OCI-LY3 (cell line): Measurements from ENCODE around the gene PRR20D.

Experiments used
- H2AFZ ChIP-seq: fragments of 200-600, 300-600 bp; shearing (Covaris generic); 2 replicates; pipeline ENCODE4 v1.6.0; 2014; ENCODE audit warnings: antibody characterized with exemption, low read depth, low read length
- H3K27ac ChIP-seq: fragments of 200-600, 300-600 bp; sonication (generic); 2 replicates; pipeline ENCODE4 v1.5.1; 2014; ENCODE audit warnings: mild to moderate bottlenecking, low read length, moderate library complexity, mixed read lengths
- H3K27me3 ChIP-seq: fragments of 200-600, 300-600 bp; sonication (generic); 2 replicates; pipeline ENCODE4 v1.6.1; 2014; ENCODE audit warnings: low read depth, low read length, mixed read lengths
- H3K36me3 ChIP-seq: fragments of 200-600, 300-600 bp; sonication (generic); replicated peaks from 2 replicates; pipeline ENCODE3; 2014; ENCODE audit warnings: low read depth, low read length, mixed read lengths
- H3K4me1 ChIP-seq: fragments of 300-600, 200-600 bp; sonication (generic); 2 replicates; pipeline ENCODE4 v1.6.1; 2014; ENCODE audit warnings: low read length, mixed read lengths
- H3K4me2 ChIP-seq: fragments of 200-600, 300-600 bp; sonication (generic); 2 replicates; pipeline ENCODE4 v1.6.1; 2014; ENCODE audit warnings: low read length, mixed read lengths
- H3K4me3 ChIP-seq: fragments of 300-600, 200-600 bp; sonication (generic); 2 replicates; pipeline ENCODE4 v1.5.1; 2014; ENCODE audit warnings: antibody characterized with exemption, mild to moderate bottlenecking, low read length, moderate library complexity
- H3K79me2 ChIP-seq: fragments of 300-600, 200-600 bp; shearing (Covaris generic); 2 replicates; pipeline ENCODE4 v1.6.1; 2014; ENCODE audit warnings: mild to moderate bottlenecking, low read length, mixed read lengths
- H3K9ac ChIP-seq: fragments of 300-600, 200-600 bp; shearing (Covaris generic); 2 replicates; pipeline ENCODE4 v1.6.0; 2014; ENCODE audit warnings: mild to moderate bottlenecking, low read length, moderate library complexity
- H3K9me3 ChIP-seq: fragments of 200-600, 300-600 bp; shearing (Covaris generic); 2 replicates; pipeline ENCODE4 v1.6.1; 2014; ENCODE audit warnings: low read length, mixed read lengths; ENCODE audit not compliant: insufficient read depth
- H4K20me1 ChIP-seq: fragments of 200-600, 300-600 bp; sonication (generic); 2 replicates; pipeline ENCODE4 v1.6.1; 2016; ENCODE audit warnings: low read length, mixed read lengths; ENCODE audit not compliant: insufficient read depth
- CTCF ChIP-seq: fragments of 200-600, 300-600 bp; sonication (generic); IDR thresholded peaks from 2 replicates; pipeline ENCODE4 v1.5.1; 2014; ENCODE audit warnings: antibody characterized with exemption, low read length, low read depth
- EZH2phosphoT487 ChIP-seq: fragments of 200-600 bp; shearing (Covaris generic); IDR thresholded peaks from 2 replicates; pipeline ENCODE4 v1.6.1; 2018; ENCODE audit warnings: antibody characterized with exemption, mixed run types, low read depth

PRR20D gene

DNA sequence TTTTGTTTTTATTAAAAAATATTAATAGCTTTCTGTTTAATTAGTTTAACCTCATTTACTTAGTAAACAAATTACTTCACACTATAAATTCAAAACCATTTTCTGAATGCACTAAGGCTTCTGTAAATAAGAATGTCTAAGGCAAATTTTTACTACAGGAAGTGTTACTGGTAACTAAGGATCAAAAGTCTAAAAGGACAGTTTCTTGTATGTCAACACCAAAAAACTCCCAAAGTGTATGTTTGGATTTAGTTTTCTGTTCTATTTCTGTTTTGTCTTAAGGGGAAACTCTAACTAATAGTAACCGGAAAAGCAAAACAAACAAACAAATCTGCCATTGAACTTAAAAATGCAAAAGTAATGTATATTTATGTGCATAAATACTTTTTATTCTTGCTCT lies 31.2 kb downstream of the PRR20D start:
- Histone ChIP-seq H3K36me3 (no peaks in the 10 kb centered on the region), H3K27ac (no peak overlapping the region), H2AFZ (no peak overlapping the region), H3K4me1 (no peaks in the 10 kb centered on the region), H3K27me3 (no peaks in the 10 kb centered on the region), H4K20me1 (no peaks in the 10 kb centered on the region), H3K4me2 (no peak overlapping the region), H3K9ac (no peak overlapping the region), H3K4me3 (no peak overlapping the region), H3K79me2 (no peaks in the 10 kb centered on the region), H3K9me3 (no peaks in the 10 kb centered on the region)
- TF ChIP-seq EZH2phosphoT487 (no peak), CTCF (no peak)

DNA sequence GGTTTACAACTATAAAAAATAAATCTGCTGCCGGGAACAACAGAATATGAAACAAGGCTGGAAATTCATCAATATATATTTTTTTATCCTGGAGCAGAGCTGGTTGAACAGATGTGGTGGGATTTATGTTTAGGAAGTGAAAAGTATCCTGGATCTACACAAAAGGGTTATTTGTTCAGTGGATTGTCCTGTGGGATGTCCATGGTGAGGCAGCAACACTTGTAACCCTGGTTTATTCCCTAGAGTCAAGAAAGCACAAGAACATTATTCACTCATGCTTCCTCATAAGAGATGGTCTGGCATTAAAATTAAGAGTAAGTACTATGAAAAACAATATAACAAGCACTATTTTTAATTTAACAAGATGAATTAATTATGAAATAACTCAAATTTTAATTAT lies 52.6 kb downstream of the PRR20D start:
- Histone ChIP-seq H3K9ac (no peak overlapping the region), H3K27ac (no peak overlapping the region), H3K36me3 (no peaks in the 10 kb centered on the region), H3K9me3 (no peaks in the 10 kb centered on the region), H3K4me2 (no peak overlapping the region), H2AFZ (no peak overlapping the region), H3K4me1 (no peaks in the 10 kb centered on the region), H3K4me3 (no peak overlapping the region), H3K79me2 (no peaks in the 10 kb centered on the region), H4K20me1 (no peaks in the 10 kb centered on the region), H3K27me3 (no peaks in the 10 kb centered on the region)
- TF ChIP-seq EZH2phosphoT487 (no peak), CTCF (no peak)
